ENCODE results near the gene SART3.

- TF ChIP-seq CTCF (conservative IDR thresholded peaks at IDR 0.05), result no peak
- no peak for TF ChIP-seq ZFX (IDR thresholded peaks at IDR 0.05)
These were observed 43.4 kb upstream of the SART3 start for GRCh38 chr12:108604208-108604941.

Measured in C4-2B (cell line).